Measurements from ENCODE around the gene BRME1. TPM values are rescaled to one million over a fixed set of nuclear protein-coding genes. Genes with fewer than 3 reads are reported as not detected.
A peak's percentile ranks its signal among the peaks of the same experiment; 100 is the strongest.

BRME1 gene
- total RNA-seq, 1 donor from 2014 or later = 0.49 TPM

DNA sequence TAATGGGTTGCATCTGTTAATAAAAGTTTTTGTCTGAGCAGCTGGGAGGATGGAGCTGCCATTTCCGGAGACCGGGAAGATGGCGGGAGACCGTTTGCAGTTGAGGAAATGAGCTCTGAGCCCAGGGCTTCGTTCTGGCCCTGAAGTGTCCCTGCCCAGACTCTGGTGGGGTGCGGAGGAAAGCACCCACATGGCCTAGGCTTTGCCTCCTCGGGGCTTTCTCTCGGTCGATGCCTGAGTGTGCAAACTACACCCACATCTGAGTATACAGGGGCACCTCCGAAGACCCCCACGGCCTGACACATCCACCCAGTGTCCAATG is 44.6 kb downstream of the BRME1 start:
- H3K36me3 Mint-ChIP-seq = peaks cover under 1% of the 10 kb centered on the region
- H3K4me3 ChIP-seq = no peak overlapping the region
- no peak for DNase-seq (ENCODE audit: low spot score)
- H3K9ac ChIP-seq = no peak overlapping the region
- H3K9me3 ChIP-seq (ENCODE audit: low read depth) = no peaks in the 10 kb centered on the region
- H3K4me3 Mint-ChIP-seq = no peak overlapping the region
- H3K27ac Mint-ChIP-seq = peak overlapping the region; percentile 95
- peaks cover 23% of the 10 kb centered on the region for H3F3A ChIP-seq (ENCODE audit: low read depth)
- no peaks in the 10 kb centered on the region for H3K9me3 Mint-ChIP-seq
- peaks cover 5% of the 10 kb centered on the region for H4K20me1 ChIP-seq (ENCODE audit: low read depth)
- no peaks in the 10 kb centered on the region for H3K79me2 ChIP-seq (ENCODE audit: low read depth)
- H3K4me1 Mint-ChIP-seq = peaks cover 32% of the 10 kb centered on the region
- H3K27me3 ChIP-seq = peaks cover 45% of the 10 kb centered on the region
- peak overlapping the region; percentile 43 for H2AFZ ChIP-seq (replicated peaks)
- peaks cover 6% of the 10 kb centered on the region for H3K4me1 ChIP-seq
- H3K36me3 ChIP-seq = no peaks in the 10 kb centered on the region
- H3K27ac ChIP-seq = no peak overlapping the region
- TF ChIP-seq, protein P1, sequence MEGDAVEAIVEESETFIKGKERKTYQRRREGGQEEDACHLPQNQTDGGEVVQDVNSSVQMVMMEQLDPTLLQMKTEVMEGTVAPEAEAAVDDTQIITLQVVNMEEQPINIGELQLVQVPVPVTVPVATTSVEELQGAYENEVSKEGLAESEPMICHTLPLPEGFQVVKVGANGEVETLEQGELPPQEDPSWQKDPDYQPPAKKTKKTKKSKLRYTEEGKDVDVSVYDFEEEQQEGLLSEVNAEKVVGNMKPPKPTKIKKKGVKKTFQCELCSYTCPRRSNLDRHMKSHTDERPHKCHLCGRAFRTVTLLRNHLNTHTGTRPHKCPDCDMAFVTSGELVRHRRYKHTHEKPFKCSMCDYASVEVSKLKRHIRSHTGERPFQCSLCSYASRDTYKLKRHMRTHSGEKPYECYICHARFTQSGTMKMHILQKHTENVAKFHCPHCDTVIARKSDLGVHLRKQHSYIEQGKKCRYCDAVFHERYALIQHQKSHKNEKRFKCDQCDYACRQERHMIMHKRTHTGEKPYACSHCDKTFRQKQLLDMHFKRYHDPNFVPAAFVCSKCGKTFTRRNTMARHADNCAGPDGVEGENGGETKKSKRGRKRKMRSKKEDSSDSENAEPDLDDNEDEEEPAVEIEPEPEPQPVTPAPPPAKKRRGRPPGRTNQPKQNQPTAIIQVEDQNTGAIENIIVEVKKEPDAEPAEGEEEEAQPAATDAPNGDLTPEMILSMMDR (IDR thresholded peaks at IDR 0.05) = no peak
- no peak for TF ChIP-seq EZH2 (IDR thresholded peaks at IDR 0.05)
- no peak for TF ChIP-seq EZH2phosphoT487 (IDR thresholded peaks at IDR 0.05)
- peaks cover 20% of the 10 kb centered on the region for H3K27me3 Mint-ChIP-seq (ENCODE audit: insufficient read depth, low read depth)
- H3K4me2 ChIP-seq = no peak overlapping the region

DNA sequence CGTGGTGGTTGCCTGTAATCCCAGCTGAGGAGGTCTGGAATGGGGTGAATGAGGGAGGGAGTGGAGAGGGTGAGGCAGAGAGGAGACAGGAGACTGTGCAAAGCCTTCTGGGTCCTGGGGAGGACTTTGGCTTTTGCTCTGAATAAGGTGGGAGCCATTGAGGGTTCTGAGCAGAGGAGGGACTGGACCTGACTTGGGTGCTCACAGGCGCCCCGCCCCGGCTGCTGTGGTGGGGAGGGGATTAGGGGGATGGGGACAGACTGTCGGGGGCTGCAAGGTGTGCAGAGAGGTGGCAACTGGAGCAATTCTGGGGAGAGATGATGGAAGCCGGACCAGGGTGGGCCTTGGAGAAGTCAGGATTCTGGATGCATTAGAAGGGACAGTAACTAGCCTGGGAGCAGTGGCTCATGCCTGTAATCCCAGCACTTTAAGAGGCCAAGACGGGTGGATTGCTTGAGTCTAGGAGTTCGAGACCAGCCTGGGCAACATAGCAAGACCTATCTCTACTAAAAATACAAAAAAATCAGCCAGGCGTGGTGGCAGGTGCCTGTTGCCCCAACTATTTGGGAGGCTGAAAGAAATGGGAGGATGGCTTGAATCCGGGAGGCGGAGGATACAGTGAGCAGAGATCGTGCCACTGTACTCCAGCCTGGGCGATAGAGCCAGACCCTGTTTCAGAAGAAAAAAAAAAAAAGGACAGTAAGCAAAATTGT is 45.1 kb downstream of the BRME1 start:
- H2AFZ ChIP-seq (replicated peaks) = peak overlapping the region; percentile 43
- peaks cover 6% of the 10 kb centered on the region for H3K4me1 ChIP-seq
- H3K4me3 ChIP-seq = no peak overlapping the region
- peaks cover 40% of the 10 kb centered on the region for H3K27me3 ChIP-seq
- H3K4me1 Mint-ChIP-seq = peaks cover 29% of the 10 kb centered on the region
- H3K27ac ChIP-seq = no peak overlapping the region
- no peak overlapping the region for H3K9ac ChIP-seq
- H3K4me3 Mint-ChIP-seq = no peak overlapping the region
- no peak overlapping the region for H3K27ac Mint-ChIP-seq
- peaks cover 23% of the 10 kb centered on the region for H3F3A ChIP-seq (ENCODE audit: low read depth)
- H3K36me3 ChIP-seq = no peaks in the 10 kb centered on the region
- no peak overlapping the region for H3K4me2 ChIP-seq
- no peaks in the 10 kb centered on the region for H3K9me3 Mint-ChIP-seq
- peaks cover 5% of the 10 kb centered on the region for H4K20me1 ChIP-seq (ENCODE audit: low read depth)
- no peaks in the 10 kb centered on the region for H3K9me3 ChIP-seq (ENCODE audit: low read depth)
- H3K36me3 Mint-ChIP-seq = no peaks in the 10 kb centered on the region
- DNase-seq (ENCODE audit: low spot score) = no peak
- H3K79me2 ChIP-seq (ENCODE audit: low read depth) = no peaks in the 10 kb centered on the region
- H3K27me3 Mint-ChIP-seq (ENCODE audit: insufficient read depth, low read depth) = peaks cover 17% of the 10 kb centered on the region
- no peak for TF ChIP-seq EZH2phosphoT487 (IDR thresholded peaks at IDR 0.05)
- TF ChIP-seq EZH2 (IDR thresholded peaks at IDR 0.05) = no peak
- TF ChIP-seq, protein P1 (IDR thresholded peaks at IDR 0.05) = no peak

DNA sequence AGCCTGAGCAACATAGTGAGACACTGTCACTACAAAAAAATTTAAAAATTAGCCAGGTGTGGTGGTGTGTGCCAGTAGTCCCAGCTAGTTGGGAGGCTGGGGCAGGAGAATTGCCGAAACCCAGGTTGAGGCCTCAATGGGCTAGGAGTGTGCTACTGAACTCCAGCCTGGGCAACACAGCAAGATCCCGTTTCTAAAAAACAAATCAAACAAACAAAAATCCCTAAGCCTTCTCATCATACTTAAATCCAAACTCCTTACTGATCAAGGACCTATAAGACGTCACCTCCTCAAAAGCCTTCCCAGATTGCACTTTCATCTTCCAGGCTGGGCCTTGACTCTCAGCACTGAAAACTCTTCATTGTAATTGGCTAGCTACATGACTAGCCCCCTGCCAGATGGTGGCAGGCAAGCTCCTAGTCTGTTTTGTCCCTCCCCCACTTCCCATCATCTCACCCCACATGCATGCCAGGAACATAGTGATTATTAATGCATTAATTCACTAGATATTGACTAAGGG is 46.5 kb downstream of the BRME1 start:
- Histone ChIP-seq H3K9ac (no peak overlapping the region), H3K4me2 (no peak overlapping the region), H3K27me3 (peaks cover 26% of the 10 kb centered on the region), H3K27ac (no peak overlapping the region), H3K9me3 (ENCODE audit: low read depth) (no peaks in the 10 kb centered on the region), H3K4me1 (peaks cover 6% of the 10 kb centered on the region), H4K20me1 (ENCODE audit: low read depth) (peaks cover 5% of the 10 kb centered on the region), H3K79me2 (ENCODE audit: low read depth) (no peaks in the 10 kb centered on the region), H3K4me3 (no peak overlapping the region), H3F3A (ENCODE audit: low read depth) (peaks cover 22% of the 10 kb centered on the region), H3K36me3 (no peaks in the 10 kb centered on the region), H2AFZ (replicated peaks) (no peak overlapping the region)
- Mint-ChIP-seq H3K27ac (peak overlapping the region; percentile 87), H3K27me3 (ENCODE audit: insufficient read depth, low read depth) (peaks cover 15% of the 10 kb centered on the region), H3K4me1 (peaks cover 25% of the 10 kb centered on the region), H3K36me3 (no peaks in the 10 kb centered on the region), H3K4me3 (no peak overlapping the region), H3K9me3 (no peaks in the 10 kb centered on the region)
- TF ChIP-seq, protein P1 (IDR thresholded peaks at IDR 0.05) = no peak
- no peak for TF ChIP-seq EZH2 (IDR thresholded peaks at IDR 0.05)
- no peak for TF ChIP-seq EZH2phosphoT487 (IDR thresholded peaks at IDR 0.05)
- no peak for DNase-seq (ENCODE audit: low spot score)

Measured in neural progenitor cell (in vitro differentiated cells).